ENCODE measurements around the gene RESF1.

GRCh38 chr12:31991146-31991545 lies 31.9 kb downstream of the RESF1 start:
- TF ChIP-seq EZH2 (IDR thresholded peaks at IDR 0.05; ENCODE audit: low read length, unreplicated experiment) = no peak
- TF ChIP-seq CTCF (conservative IDR thresholded peaks at IDR 0.05; ENCODE audit: low read depth, low read length) = no peak
- TF ChIP-seq EZH2phosphoT487 (IDR thresholded peaks at IDR 0.05; ENCODE audit: borderline replicate concordance, low read length) = no peak

Data from PC-3 (cell line).